SK-N-SH treated with all-trans-retinoic acid at 6 μM for 48 hours (cell line): ENCODE data around the gene ZBTB17.

ENCODE experiments used
- CREB5 ChIP-seq: fragments of 250-450 bp; sonication (Bioruptor Pico); IDR thresholded peaks from 2 replicates; pipeline ENCODE4 v1.5.1; 2020; ENCODE audit warnings: low read depth, mild to moderate bottlenecking, moderate library complexity
- CSRNP3 ChIP-seq: fragments of 250-450 bp; sonication (Bioruptor Pico); IDR thresholded peaks from 2 replicates; pipeline ENCODE4 v1.5.1; 2021; ENCODE audit warnings: mild to moderate bottlenecking, moderate library complexity
- ESRRG ChIP-seq: fragments of 250-450 bp; sonication (Bioruptor Pico); IDR thresholded peaks from 2 replicates; pipeline ENCODE4 v1.6.1; 2021; ENCODE audit warnings: mild to moderate bottlenecking
- OSR1 ChIP-seq: fragments of 250-450 bp; sonication (Bioruptor Pico); IDR thresholded peaks from 2 replicates; pipeline ENCODE4 v1.8.0; 2022; ENCODE audit warnings: moderate library complexity, mild to moderate bottlenecking, inconsistent platforms
- PPARA ChIP-seq: fragments of 250-450 bp; sonication (Bioruptor Pico); IDR thresholded peaks from 2 replicates; pipeline ENCODE4 v1.5.0; 2020; ENCODE audit warnings: mild to moderate bottlenecking, borderline replicate concordance
- TOX ChIP-seq: fragments of 250-450 bp; sonication (Bioruptor Pico); IDR thresholded peaks from 2 replicates; pipeline ENCODE4 v1.8.0; 2021; ENCODE audit warnings: mild to moderate bottlenecking, moderate library complexity, borderline replicate concordance
- ZFP30 ChIP-seq: fragments of 450-650 bp; formaldehyde crosslinking; IDR thresholded peaks from 2 replicates; pipeline ENCODE4 v1.5.0; 2022; ENCODE audit warnings: mild to moderate bottlenecking, moderate library complexity
- ZNF565 ChIP-seq: fragments of 450-650 bp; formaldehyde crosslinking; conservative IDR thresholded peaks from 2 replicates; pipeline ENCODE4 v1.5.0; 2020; ENCODE audit warnings: low read depth, mild to moderate bottlenecking, moderate library complexity
- ZNF8 ChIP-seq: fragments of 450-650 bp; formaldehyde crosslinking; IDR thresholded peaks from 2 replicates; pipeline ENCODE4 v1.5.0; 2020; ENCODE audit warnings: mild to moderate bottlenecking, moderate library complexity
- TF ChIP-seq, protein P1 (sequence below): fragments of 250-450 bp; sonication (Bioruptor Pico); IDR thresholded peaks from 2 replicates; pipeline ENCODE4 v1.8.0; 2020; ENCODE audit warnings: mild to moderate bottlenecking, moderate library complexity, borderline replicate concordance

DNA sequence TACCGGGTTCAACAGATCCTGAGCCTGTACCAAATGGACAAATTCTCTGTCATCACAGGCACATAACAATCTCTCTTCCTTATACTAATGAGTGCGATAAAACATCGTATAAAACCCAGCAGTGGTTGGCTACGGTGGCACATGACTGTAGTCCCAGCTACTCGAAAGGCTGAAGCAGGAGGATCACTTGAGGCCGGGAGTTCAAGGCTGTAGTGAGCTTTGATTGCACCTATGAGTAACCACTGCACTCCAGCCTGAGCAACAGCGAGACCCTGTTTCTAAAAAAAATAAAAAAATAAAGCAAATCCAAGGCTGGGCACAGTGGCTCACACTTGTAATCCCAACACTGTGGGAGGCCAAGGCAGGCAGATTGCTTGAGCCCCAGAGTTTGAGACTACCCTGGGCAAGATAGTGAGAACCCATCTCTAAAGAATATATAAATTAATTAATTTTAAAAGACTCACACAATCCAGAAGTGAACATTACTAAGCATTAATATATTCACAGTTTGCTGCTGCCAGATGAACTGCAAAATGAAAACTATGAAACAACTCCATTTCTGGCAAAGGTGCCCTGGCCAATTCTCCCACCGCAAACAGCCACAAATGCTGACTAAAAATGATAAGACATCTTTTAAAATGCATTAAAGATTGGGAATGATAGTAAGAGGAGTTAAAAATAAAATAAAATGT, 13.1 kb downstream of the ZBTB17 start:
- TF ChIP-seq OSR1 (CRISPR knock-in tag) (no peak), TOX (CRISPR knock-in tag) (no peak), ZNF565 (CRISPR knock-in tag) (no peak), ESRRG (CRISPR knock-in tag) (no peak), PPARA (CRISPR knock-in tag) (no peak), ZNF8 (CRISPR knock-in tag) (no peak), ZFP30 (CRISPR knock-in tag) (no peak), CSRNP3 (CRISPR knock-in tag) (no peak), CREB5 (CRISPR knock-in tag) (no peak)
- TF ChIP-seq, protein P1, sequence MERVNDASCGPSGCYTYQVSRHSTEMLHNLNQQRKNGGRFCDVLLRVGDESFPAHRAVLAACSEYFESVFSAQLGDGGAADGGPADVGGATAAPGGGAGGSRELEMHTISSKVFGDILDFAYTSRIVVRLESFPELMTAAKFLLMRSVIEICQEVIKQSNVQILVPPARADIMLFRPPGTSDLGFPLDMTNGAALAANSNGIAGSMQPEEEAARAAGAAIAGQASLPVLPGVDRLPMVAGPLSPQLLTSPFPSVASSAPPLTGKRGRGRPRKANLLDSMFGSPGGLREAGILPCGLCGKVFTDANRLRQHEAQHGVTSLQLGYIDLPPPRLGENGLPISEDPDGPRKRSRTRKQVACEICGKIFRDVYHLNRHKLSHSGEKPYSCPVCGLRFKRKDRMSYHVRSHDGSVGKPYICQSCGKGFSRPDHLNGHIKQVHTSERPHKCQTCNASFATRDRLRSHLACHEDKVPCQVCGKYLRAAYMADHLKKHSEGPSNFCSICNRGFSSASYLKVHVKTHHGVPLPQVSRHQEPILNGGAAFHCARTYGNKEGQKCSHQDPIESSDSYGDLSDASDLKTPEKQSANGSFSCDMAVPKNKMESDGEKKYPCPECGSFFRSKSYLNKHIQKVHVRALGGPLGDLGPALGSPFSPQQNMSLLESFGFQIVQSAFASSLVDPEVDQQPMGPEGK (CRISPR knock-in tag), result no peak
